Osteocyte (in vitro differentiated cells): ENCODE data around the gene ITGAV. TPM values are rescaled to one million over a fixed set of nuclear protein-coding genes. Genes with fewer than 3 reads are reported as not detected.
A peak's percentile ranks its signal among the peaks of the same experiment; 100 is the strongest.

Experiments used
- DNase-seq: peaks from one replicate; pipeline ENCODE4 v3.0.0; 2021; ENCODE audit warnings: mixed read lengths; ENCODE audit not compliant: unreplicated experiment; ENCODE audit errors: extremely low spot score
- H3K27ac Mint-ChIP-seq: one replicate; pipeline ENCODE4 v1.8.0; 2021; ENCODE audit warnings: mild to moderate bottlenecking, mixed read lengths; ENCODE audit not compliant: unreplicated experiment
- H3K27me3 Mint-ChIP-seq: one replicate; pipeline ENCODE4 v1.8.0; 2021; ENCODE audit warnings: mixed read lengths; ENCODE audit not compliant: unreplicated experiment
- H3K36me3 Mint-ChIP-seq: one replicate; pipeline ENCODE4 v1.8.0; 2021; ENCODE audit warnings: mixed read lengths; ENCODE audit not compliant: unreplicated experiment
- H3K4me1 Mint-ChIP-seq: one replicate; pipeline ENCODE4 v1.8.0; 2021; ENCODE audit warnings: mixed read lengths; ENCODE audit not compliant: unreplicated experiment
- H3K4me3 Mint-ChIP-seq: one replicate; pipeline ENCODE4 v1.8.0; 2021; ENCODE audit warnings: mild to moderate bottlenecking, moderate library complexity, mixed read lengths; ENCODE audit not compliant: unreplicated experiment
- H3K9me3 Mint-ChIP-seq: one replicate; pipeline ENCODE4 v1.8.0; 2021; ENCODE audit warnings: mixed read lengths; ENCODE audit not compliant: unreplicated experiment
- total RNA-seq: library from RNA; stranded (reverse); gene quantifications from 2 replicates; pipeline ENCODE4 v1.2.1, GENCODE V29; 2021
- TF ChIP-seq, protein P1 (sequence below): fragments of 200-600 bp; sonication (generic); IDR thresholded peaks from 2 replicates; pipeline ENCODE4 v1.5.0; 2021; ENCODE audit warnings: antibody characterized with exemption, mild to moderate bottlenecking, moderate library complexity

ITGAV gene
- total RNA-seq, 1 donor from 2014 or later: 141 TPM

DNA sequence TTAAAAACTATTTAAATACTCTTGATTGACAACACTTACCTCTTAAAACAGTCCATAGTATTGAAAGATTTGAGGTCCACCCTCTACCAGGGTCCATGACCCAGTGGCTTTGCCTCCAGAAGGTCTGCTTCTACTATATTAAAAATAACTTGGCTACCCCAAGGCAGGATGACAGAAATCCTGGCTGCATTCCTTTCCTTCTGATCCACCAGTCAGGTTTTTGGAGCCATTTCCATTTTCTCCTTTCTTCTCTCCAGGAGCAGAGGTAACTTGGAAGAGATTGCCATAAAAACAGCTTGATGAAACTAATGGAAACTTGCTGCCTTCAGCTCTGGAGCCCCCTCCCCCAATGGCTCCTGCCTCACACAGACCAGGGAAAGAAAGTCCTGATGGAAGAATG, 101.4 kb downstream of the ITGAV start:
- Mint-ChIP-seq H3K4me3 (no peak overlapping the region), H3K36me3 (peaks cover 3% of the 10 kb centered on the region), H3K4me1 (peaks cover 14% of the 10 kb centered on the region), H3K9me3 (peaks cover 9% of the 10 kb centered on the region), H3K27me3 (no peaks in the 10 kb centered on the region), H3K27ac (no peak overlapping the region)
- DNase-seq: no peak
- TF ChIP-seq, protein P1, sequence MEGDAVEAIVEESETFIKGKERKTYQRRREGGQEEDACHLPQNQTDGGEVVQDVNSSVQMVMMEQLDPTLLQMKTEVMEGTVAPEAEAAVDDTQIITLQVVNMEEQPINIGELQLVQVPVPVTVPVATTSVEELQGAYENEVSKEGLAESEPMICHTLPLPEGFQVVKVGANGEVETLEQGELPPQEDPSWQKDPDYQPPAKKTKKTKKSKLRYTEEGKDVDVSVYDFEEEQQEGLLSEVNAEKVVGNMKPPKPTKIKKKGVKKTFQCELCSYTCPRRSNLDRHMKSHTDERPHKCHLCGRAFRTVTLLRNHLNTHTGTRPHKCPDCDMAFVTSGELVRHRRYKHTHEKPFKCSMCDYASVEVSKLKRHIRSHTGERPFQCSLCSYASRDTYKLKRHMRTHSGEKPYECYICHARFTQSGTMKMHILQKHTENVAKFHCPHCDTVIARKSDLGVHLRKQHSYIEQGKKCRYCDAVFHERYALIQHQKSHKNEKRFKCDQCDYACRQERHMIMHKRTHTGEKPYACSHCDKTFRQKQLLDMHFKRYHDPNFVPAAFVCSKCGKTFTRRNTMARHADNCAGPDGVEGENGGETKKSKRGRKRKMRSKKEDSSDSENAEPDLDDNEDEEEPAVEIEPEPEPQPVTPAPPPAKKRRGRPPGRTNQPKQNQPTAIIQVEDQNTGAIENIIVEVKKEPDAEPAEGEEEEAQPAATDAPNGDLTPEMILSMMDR: no peak

DNA sequence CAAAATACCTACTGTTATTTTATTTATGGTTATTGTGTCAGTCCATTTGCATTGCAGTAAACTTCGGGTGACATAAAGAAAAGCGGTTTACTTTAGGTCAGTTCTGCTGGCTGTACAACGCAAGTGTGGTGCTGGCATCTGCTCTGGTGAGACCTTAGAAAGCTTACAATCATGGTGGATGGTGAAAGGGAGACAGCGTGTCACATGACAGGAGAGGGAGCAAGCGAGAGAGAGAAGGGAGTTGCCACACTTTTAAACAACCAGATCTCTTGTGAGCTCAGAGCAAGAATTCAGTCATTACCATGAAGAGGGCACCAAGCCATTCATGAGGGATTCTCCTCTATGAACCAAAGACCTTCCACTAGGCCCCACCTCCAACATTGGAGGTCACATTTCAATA, 102.0 kb downstream of the ITGAV start:
- peaks cover 19% of the 10 kb centered on the region for H3K4me1 Mint-ChIP-seq
- DNase-seq: no peak
- TF ChIP-seq, protein P1: no peak
- H3K27me3 Mint-ChIP-seq: no peaks in the 10 kb centered on the region
- H3K4me3 Mint-ChIP-seq: no peak overlapping the region
- peaks cover 9% of the 10 kb centered on the region for H3K9me3 Mint-ChIP-seq
- H3K27ac Mint-ChIP-seq: no peak overlapping the region
- H3K36me3 Mint-ChIP-seq: peaks cover 3% of the 10 kb centered on the region

GRCh38 chr2:186693446-186693832, 103.6 kb downstream of the ITGAV start:
- Mint-ChIP-seq H3K36me3 (peaks cover 2% of the 10 kb centered on the region), H3K9me3 (peaks cover 3% of the 10 kb centered on the region), H3K4me1 (peaks cover 19% of the 10 kb centered on the region), H3K4me3 (peak overlapping the region; percentile 89), H3K27ac (no peak overlapping the region), H3K27me3 (no peaks in the 10 kb centered on the region)
- TF ChIP-seq, protein P1: no peak
- DNase-seq: no peak

DNA sequence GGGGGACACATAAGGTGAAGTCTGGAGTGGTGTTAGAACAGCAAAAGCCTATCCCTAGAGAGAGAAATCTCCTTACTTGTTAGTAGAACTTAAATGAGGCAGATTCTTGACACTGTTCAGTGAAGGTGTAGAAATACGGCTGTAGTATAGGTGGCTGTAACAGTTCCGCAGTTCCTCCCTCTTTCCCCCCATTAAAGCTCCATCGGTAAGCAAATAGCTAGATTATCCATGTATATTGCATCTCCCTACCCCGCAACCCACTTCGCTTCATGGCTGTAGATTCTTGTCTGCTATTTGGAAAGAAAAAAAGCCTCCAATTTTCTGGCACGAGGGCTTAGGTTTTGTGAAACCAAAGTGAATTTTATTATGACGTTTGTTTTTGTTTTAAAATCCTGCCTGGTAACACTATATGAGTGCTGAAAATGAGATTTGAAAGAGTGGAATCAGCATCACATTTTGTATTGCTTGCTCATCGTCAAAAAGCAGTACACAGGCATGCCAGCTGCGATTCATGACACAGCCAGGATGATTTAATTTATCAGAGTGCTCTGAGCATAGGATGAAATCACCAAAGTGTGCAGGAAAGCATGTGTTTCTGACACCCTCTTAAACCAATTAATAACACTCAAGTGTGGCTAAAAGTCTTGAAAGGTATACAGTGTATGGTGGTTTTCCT, 105.4 kb downstream of the ITGAV start:
- TF ChIP-seq, protein P1: no peak
- Mint-ChIP-seq H3K27ac (peak overlapping the region; percentile 10), H3K4me3 (peak overlapping the region; percentile 89), H3K27me3 (no peaks in the 10 kb centered on the region), H3K4me1 (peaks cover 21% of the 10 kb centered on the region), H3K9me3 (no peaks in the 10 kb centered on the region), H3K36me3 (peaks cover 5% of the 10 kb centered on the region)
- no peak for DNase-seq

DNA sequence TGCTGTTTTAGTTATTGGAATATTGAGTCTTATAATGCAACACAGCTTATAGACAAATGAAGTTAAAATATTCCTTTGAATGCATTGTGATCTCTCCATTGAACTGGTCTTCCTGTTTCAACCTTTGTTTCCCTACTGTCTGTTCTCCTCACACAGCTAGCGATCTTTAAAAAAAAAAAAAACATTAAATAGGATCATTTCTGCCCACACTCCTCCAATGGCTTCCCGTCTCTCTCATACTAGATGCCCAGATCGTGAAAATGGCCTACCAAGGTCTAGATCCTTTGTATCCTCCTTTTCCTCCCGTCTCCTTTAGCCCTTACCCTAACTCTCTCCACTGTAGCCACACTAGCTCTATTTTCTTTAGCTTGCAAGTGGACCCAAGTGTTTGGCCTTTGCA, 106.4 kb downstream of the ITGAV start:
- Mint-ChIP-seq H3K4me3 (no peak overlapping the region), H3K9me3 (no peaks in the 10 kb centered on the region), H3K4me1 (peaks cover 21% of the 10 kb centered on the region), H3K36me3 (peaks cover 5% of the 10 kb centered on the region), H3K27ac (no peak overlapping the region), H3K27me3 (no peaks in the 10 kb centered on the region)
- TF ChIP-seq, protein P1: no peak
- no peak for DNase-seq
